GM12892 (cell line): ENCODE data around the gene KLHL1.

Experiments used
- POLR2A ChIP-seq: IDR thresholded peaks from 2 replicates; pipeline ENCODE4 v1.6.1; 2011; ENCODE audit warnings: low read depth, low read length, control low read depth
- POLR2AphosphoS5 ChIP-seq: IDR thresholded peaks from 2 replicates; pipeline ENCODE4 v1.6.1; 2011; ENCODE audit warnings: low read depth, low read length, control low read depth

- TF ChIP-seq POLR2AphosphoS5 (no peak), POLR2A (no peak)
Observed at GRCh38 chr13:69910800-69911199, 197.5 kb downstream of the KLHL1 start.
